Activated CD8-positive, alpha-beta T cell treated with anti-CD3 and anti-CD28 coated beads for 36 hours (primary cell): ENCODE results near the gene SEPTIN1. TPM values are rescaled to one million over a fixed set of nuclear protein-coding genes. Genes with fewer than 3 reads are reported as not detected.
"Not testable (repeated sequence)": the region's sequence is repeated elsewhere in the genome, so short reads cannot be mapped to it uniquely, and the experiment has no call there.

ENCODE experiments used
- ATAC-seq: fragments of 200-7000 bp; cut with Tn5 transposase; one replicate; pipeline ENCODE4 v1.10.0; 2021; ENCODE audit warnings: mild to moderate bottlenecking, moderate library complexity
- CTCF ChIA-PET: fragments of 350-600 bp; sonication (Branson Sonifier 250); formaldehyde crosslinking; loops from one replicate; lab custom pipeline; 2021; ENCODE audit warnings: antibody characterized with exemption; lab: Charles Lee
- POLR2A ChIA-PET: fragments of 350-600 bp; sonication (Branson Sonifier 250); formaldehyde crosslinking; loops from one replicate; lab custom pipeline; 2021; ENCODE audit warnings: antibody characterized with exemption; lab: Charles Lee
- DNase-seq: peaks from one replicate; pipeline ENCODE4 v3.0.0-alpha.2; 2020
- H3K27ac Mint-ChIP-seq: one replicate; pipeline ENCODE4 v1.8.0; 2021; ENCODE audit warnings: mild to moderate bottlenecking, mixed read lengths
- H3K27me3 Mint-ChIP-seq: one replicate; pipeline ENCODE4 v1.8.0; 2021; ENCODE audit warnings: mixed read lengths
- H3K36me3 Mint-ChIP-seq: one replicate; pipeline ENCODE4 v1.8.0; 2021; ENCODE audit warnings: low read depth, mixed read lengths
- H3K4me1 Mint-ChIP-seq: one replicate; pipeline ENCODE4 v1.8.0; 2021; ENCODE audit warnings: low read depth, mixed read lengths
- H3K4me3 Mint-ChIP-seq: one replicate; pipeline ENCODE4 v1.8.0; 2021; ENCODE audit warnings: mild to moderate bottlenecking, moderate library complexity, mixed read lengths
- H3K9me3 Mint-ChIP-seq: one replicate; pipeline ENCODE4 v1.8.0; 2021; ENCODE audit warnings: mixed read lengths
- intact Hi-C: fragments of 100-400 bp; cut with micrococcal nuclease; formaldehyde crosslinking; loops from one replicate; pipeline ENCODE4 v1.10.0; 2022
- total RNA-seq, 2 experiments: library from RNA; stranded (reverse); gene quantifications; one replicate each; pipeline ENCODE4 v1.2.3, GENCODE V29; 2021
- TF ChIP-seq, protein P1 (sequence below): fragments of 200-600 bp; IDR thresholded peaks from one replicate; pipeline ENCODE4 v1.8.0; 2022; ENCODE audit warnings: antibody characterized with exemption, mild to moderate bottlenecking

SEPTIN1 gene
- total RNA-seq, 2 experiments from 2014 or later = 163 to 169 TPM

DNA sequence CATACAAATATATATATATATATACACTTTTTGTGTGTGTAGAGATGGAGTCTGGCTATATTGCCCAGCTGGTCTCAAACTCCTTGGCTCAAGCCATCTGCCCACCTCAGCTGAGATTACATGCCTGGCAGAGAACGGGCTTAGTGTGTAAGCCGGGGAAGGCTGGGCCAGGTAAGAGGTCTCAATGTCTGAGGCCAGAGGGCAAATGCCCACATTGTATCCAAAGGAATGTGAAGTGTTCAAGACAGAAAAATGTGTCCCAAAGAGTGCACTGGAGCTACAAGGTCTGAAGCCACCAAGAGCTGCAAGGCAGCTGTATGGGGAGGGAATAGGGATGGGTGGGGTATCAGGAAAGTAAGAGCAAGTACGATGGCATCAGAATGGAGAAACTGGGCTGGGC, 36.1 kb downstream of the SEPTIN1 start:
- peaks cover 20% of the 10 kb centered on the region for H3K4me1 Mint-ChIP-seq
- intact Hi-C loops = no loop called here
- ChIA-PET POLR2A (interaction anchor here (0.6 to 1.4 kb wide), 2 partner anchors 8 to 1338 kb away, joined by 3 to 7 read pairs; partner anchors contain the start of gene CD2BP2), CTCF (interaction anchor here (1.0 to 1.3 kb wide), 2 partner anchors 10 to 63 kb away, joined by 3 to 4 read pairs; no protein-coding TSS in a partner anchor)
- no peaks in the 10 kb centered on the region for H3K9me3 Mint-ChIP-seq
- no peaks in the 10 kb centered on the region for H3K27me3 Mint-ChIP-seq
- peaks cover 20% of the 10 kb centered on the region for H3K36me3 Mint-ChIP-seq
- DNase-seq = no peak
- no peak overlapping the region for H3K4me3 Mint-ChIP-seq
- TF ChIP-seq, protein P1, sequence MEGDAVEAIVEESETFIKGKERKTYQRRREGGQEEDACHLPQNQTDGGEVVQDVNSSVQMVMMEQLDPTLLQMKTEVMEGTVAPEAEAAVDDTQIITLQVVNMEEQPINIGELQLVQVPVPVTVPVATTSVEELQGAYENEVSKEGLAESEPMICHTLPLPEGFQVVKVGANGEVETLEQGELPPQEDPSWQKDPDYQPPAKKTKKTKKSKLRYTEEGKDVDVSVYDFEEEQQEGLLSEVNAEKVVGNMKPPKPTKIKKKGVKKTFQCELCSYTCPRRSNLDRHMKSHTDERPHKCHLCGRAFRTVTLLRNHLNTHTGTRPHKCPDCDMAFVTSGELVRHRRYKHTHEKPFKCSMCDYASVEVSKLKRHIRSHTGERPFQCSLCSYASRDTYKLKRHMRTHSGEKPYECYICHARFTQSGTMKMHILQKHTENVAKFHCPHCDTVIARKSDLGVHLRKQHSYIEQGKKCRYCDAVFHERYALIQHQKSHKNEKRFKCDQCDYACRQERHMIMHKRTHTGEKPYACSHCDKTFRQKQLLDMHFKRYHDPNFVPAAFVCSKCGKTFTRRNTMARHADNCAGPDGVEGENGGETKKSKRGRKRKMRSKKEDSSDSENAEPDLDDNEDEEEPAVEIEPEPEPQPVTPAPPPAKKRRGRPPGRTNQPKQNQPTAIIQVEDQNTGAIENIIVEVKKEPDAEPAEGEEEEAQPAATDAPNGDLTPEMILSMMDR = no peak
- no peak overlapping the region for H3K27ac Mint-ChIP-seq
- no peak for ATAC-seq

DNA sequence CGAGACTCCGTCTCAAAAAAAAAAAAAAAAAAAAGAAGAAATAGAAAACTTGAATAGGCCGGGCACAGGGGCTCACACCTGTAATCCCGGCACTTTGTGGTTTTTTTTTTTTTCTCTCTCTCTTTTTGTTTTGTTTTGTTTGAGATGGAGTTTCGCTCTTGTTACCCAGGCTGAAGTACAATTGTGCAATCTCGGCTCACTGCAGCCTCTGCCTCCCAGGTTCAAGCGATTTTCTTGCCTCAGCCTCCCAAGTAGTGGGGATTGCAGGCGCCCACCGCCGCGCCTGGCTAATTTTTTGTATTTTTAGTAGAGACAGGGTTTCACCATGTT, 38.9 kb downstream of the SEPTIN1 start:
- CTCF ChIA-PET, H3K9me3 Mint-ChIP-seq, H3K27ac Mint-ChIP-seq, H3K4me1 Mint-ChIP-seq, H3K27me3 Mint-ChIP-seq, intact Hi-C loops, ATAC-seq, H3K36me3 Mint-ChIP-seq, DNase-seq, H3K4me3 Mint-ChIP-seq: not testable (repeated sequence)
- POLR2A ChIA-PET = interaction anchor here (1.4 kb wide), 1 partner anchor 9 kb away, joined by 3 read pairs; no protein-coding TSS in a partner anchor

DNA sequence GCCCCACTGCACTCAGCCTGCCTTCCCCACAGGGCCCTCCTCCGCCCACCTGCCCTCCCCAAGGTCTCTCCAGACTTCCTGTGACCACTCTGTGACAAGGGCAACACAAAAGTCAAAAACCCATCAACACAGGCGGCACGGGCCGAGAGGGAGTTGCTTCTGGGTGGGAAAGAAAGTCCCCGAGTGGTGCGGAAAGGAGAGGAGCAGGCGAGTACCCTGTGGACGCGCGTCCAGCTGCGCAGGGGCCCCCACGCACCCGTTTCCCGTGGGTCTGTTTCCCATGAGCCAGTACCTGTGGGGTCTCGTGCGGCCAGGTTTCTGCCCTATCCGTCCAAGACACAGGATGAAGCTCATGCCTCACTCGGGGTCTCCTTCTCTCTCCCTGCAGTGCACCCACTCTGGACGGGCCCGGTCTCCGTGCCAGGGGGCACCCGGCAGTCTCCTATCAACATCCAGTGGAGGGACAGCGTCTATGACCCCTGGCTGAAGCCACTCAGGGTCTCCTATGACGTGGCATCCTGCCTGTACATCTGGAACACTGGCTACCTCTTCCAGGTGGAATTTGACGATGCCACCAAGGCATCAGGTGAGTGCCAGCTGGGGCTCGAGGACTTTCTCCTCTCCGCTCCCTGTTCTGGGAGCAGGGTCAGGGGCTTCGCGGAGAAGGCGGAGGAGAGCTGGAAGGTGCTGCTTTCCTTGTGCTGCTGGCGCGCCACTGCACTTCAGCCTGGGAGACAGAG, 39.4 kb downstream of the SEPTIN1 start:
- no peak for DNase-seq
- Mint-ChIP-seq H3K9me3 (no peaks in the 10 kb centered on the region), H3K27ac (no peak overlapping the region), H3K4me1 (peaks cover 9% of the 10 kb centered on the region), H3K4me3 (no peak overlapping the region), H3K27me3 (no peaks in the 10 kb centered on the region), H3K36me3 (no peaks in the 10 kb centered on the region)
- intact Hi-C loops = no loop called here
- ChIA-PET POLR2A (interaction anchor here (1.4 to 1.5 kb wide), 2 partner anchors 10 to 11 kb away, joined by 3 to 9 read pairs; no protein-coding TSS in a partner anchor), CTCF (no interaction called here)
- no peak for ATAC-seq
- TF ChIP-seq, protein P1 = no peak

DNA sequence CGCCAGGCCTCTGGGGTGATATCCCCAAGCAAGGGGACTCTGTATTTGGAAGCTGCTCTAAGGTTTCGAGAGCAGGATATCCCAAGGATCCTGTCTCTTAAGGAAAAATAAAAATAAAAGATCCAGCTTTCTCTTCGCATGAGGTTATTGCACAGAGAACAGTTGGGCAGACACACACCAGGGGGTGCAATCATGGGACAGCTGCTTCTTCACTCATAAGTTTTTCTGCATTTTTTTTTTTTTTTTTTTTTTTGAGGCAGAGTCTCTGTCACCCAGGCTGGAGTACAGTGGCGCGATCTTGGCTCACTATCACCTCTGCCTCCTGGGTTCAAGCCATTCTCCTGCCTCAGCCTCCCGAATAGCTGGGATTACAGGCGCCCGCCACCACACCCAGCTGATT, 40.4 kb downstream of the SEPTIN1 start:
- DNase-seq, H3K36me3 Mint-ChIP-seq, H3K27me3 Mint-ChIP-seq, ATAC-seq, H3K4me1 Mint-ChIP-seq, H3K27ac Mint-ChIP-seq, intact Hi-C loops, H3K4me3 Mint-ChIP-seq, H3K9me3 Mint-ChIP-seq: not testable (repeated sequence)
- ChIA-PET POLR2A (interaction anchor here (1.2 to 1.5 kb wide), 3 partner anchors 10 to 57 kb away, joined by 3 to 9 read pairs (median 3); no protein-coding TSS in a partner anchor), CTCF (interaction anchor here (0.7 to 1.2 kb wide), 4 partner anchors 23 to 67 kb away, joined by 3 to 5 read pairs (median 3); no protein-coding TSS in a partner anchor)

DNA sequence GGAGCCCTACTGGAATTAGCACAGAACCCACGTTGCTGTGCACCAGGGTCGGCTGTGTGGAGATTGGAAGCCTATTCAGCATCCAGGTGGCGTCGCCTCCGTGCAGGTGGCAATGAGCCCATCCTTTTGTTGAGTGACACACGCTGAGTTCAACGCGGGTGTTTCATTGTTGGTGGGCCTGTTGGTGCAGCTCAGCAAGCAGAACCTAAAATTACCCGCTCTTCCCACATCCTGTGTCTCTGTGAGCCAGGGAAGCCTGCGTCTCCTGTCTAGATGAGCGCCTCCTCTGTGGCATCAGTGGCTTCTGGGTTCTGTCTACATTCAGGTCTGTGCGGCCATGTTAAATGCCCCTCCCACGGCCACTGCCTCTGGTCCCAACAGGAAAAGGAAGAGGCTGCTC, 41.7 kb downstream of the SEPTIN1 start:
- POLR2A ChIA-PET = no interaction called here
- Mint-ChIP-seq H3K27me3 (no peaks in the 10 kb centered on the region), H3K4me3 (no peak overlapping the region), H3K36me3 (no peaks in the 10 kb centered on the region), H3K27ac (peak overlapping the region; percentile 49), H3K4me1 (peaks cover 17% of the 10 kb centered on the region), H3K9me3 (no peaks in the 10 kb centered on the region)
- ATAC-seq (peak; percentile 35), DNase-seq (peak; percentile 29)
- intact Hi-C loops = no loop called here
- CTCF ChIA-PET = no interaction called here
- TF ChIP-seq, protein P1 = no peak

DNA sequence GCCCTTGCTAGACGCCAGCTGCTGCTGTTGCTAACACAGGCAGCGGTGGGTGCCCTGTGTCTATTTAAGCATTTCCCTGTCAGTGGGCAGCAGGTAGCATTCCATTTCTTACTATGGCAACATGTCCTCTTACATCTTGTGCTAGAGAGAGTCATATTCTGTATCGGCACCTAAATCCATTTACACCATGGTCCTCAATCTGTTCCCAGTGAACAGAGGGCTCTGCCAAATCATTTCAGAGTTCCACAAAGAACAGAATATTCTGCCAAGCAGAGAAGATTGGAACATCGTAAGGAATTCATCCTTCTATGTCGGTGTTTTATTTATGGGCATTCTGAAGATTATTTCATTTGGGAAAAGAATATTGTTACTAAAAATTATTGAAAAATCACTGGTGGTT, 43.6 kb downstream of the SEPTIN1 start:
- POLR2A ChIA-PET, intact Hi-C loops, H3K27ac Mint-ChIP-seq, DNase-seq, ATAC-seq, H3K4me3 Mint-ChIP-seq, H3K27me3 Mint-ChIP-seq, H3K36me3 Mint-ChIP-seq, CTCF ChIA-PET, H3K9me3 Mint-ChIP-seq: not testable (repeated sequence)
- peaks cover 19% of the 10 kb centered on the region for H3K4me1 Mint-ChIP-seq

DNA sequence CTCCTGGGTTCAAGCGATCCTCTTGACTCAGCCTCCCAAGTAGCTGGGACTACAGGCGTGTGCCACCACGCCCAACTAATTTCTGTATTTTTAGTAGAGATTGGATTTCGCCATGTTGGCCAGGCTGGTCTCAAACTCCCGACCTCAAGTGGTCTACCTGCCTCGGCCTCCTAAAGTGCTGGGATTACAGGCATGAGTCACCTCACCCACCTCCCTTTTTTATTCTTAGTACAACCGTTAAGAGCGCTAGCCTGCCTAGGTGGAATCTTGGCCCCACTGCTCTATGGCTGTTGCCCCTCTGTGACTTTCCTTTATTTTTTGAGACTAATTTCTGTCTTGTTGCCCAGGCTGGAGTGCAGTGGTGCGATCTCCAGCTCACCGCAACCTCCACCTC, 44.4 kb downstream of the SEPTIN1 start:
- ATAC-seq, H3K36me3 Mint-ChIP-seq, H3K27ac Mint-ChIP-seq, CTCF ChIA-PET, H3K9me3 Mint-ChIP-seq, H3K4me3 Mint-ChIP-seq, H3K27me3 Mint-ChIP-seq, intact Hi-C loops, DNase-seq, POLR2A ChIA-PET: not testable (repeated sequence)
- H3K4me1 Mint-ChIP-seq = peaks cover 19% of the 10 kb centered on the region
